Fibroblast of the aortic adventitia (primary cell): ENCODE measurements around the gene RET. TPM values are rescaled to one million over a fixed set of nuclear protein-coding genes. Genes with fewer than 3 reads are reported as not detected.

Experiments
- DNase-seq: peaks from one replicate; pipeline ENCODE4 v3.0.0-alpha.2; 2010; ENCODE audit warnings: low read depth
- H3K4me3 ChIP-seq: 2 replicates; pipeline ENCODE4 v1.5.1; 2011; ENCODE audit warnings: low read depth, mild to moderate bottlenecking, control low read depth, low read length, moderate library complexity
- total RNA-seq: library from RNA; depleted of rRNA; stranded (reverse); fragments of >200 nt; gene quantifications from 2 replicates; pipeline ENCODE4 v1.2.3, GENCODE V29; 2012; ENCODE audit warnings: low replicate concordance
- TF ChIP-seq, protein P1 (sequence below): IDR thresholded peaks from 2 replicates; pipeline ENCODE4 v1.5.1; 2011; ENCODE audit warnings: mild to moderate bottlenecking, low read length, control low read depth, inconsistent platforms; ENCODE audit not compliant: insufficient read depth

Gene RET
- total RNA-seq, 1 donor, result 0.27 TPM

DNA sequence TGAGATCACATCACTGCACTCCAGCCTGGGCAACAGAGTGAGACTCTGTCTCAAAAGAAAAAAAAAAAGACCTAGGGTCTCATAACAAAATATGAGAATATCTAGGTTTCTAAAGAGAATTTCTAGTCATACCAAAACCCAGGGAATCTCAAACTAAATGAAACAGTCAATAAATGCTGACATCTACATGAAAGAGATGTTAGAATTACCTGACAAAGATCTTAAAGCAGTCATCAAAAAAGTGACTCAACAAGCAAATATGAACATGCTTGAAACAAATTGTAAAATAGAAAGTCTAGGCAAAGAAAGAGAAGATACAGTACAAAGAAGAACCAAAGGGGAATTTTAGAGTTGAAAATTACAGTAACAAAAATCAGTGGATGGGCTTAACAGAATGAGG is 26.9 kb upstream of the RET start:
- TF ChIP-seq, protein P1, sequence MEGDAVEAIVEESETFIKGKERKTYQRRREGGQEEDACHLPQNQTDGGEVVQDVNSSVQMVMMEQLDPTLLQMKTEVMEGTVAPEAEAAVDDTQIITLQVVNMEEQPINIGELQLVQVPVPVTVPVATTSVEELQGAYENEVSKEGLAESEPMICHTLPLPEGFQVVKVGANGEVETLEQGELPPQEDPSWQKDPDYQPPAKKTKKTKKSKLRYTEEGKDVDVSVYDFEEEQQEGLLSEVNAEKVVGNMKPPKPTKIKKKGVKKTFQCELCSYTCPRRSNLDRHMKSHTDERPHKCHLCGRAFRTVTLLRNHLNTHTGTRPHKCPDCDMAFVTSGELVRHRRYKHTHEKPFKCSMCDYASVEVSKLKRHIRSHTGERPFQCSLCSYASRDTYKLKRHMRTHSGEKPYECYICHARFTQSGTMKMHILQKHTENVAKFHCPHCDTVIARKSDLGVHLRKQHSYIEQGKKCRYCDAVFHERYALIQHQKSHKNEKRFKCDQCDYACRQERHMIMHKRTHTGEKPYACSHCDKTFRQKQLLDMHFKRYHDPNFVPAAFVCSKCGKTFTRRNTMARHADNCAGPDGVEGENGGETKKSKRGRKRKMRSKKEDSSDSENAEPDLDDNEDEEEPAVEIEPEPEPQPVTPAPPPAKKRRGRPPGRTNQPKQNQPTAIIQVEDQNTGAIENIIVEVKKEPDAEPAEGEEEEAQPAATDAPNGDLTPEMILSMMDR, result no peak
- H3K4me3 ChIP-seq, result no peak overlapping the region
- DNase-seq, result no peak

DNA sequence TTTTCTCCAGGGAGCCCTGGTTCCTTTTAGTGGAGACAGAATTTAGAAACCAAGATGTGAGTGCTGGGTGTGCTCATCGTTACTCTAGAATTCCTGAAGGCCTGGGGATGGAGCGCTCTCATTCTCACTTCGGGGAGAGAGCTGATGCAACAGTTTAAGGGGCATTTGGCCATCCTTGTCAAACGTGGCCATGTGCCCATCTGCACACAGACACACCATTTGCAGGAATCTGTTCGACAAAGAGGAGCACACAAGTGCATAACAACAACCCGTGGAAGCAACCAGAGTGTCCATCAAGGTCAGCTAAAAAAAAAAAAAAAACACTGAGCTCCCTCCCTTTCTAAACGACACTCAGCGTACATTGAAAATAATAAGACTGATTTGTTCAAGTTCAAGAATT is 23.0 kb upstream of the RET start:
- TF ChIP-seq, protein P1, result no peak
- no peak for DNase-seq
- no peak overlapping the region for H3K4me3 ChIP-seq

DNA sequence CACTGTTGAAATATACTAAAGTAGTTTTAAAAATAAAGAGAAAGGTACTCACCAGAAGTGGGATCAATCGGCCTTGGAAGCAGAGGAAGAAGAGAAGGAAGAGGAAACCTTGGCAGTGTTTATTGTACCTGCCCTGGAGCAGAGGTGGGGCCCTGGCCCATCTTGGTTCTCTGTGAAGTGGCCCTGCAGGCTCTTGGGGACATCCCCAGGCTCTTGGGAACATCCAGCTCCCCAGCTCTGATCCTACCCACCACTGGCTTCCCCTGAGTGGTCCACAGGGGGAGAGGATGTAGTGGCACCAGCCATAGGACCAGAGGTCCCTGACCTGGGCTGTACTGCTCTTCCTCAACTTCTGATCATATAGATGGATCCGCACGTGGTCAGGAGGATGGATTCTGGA is 22.3 kb upstream of the RET start:
- TF ChIP-seq, protein P1, result no peak
- no peak for DNase-seq
- no peak overlapping the region for H3K4me3 ChIP-seq

DNA sequence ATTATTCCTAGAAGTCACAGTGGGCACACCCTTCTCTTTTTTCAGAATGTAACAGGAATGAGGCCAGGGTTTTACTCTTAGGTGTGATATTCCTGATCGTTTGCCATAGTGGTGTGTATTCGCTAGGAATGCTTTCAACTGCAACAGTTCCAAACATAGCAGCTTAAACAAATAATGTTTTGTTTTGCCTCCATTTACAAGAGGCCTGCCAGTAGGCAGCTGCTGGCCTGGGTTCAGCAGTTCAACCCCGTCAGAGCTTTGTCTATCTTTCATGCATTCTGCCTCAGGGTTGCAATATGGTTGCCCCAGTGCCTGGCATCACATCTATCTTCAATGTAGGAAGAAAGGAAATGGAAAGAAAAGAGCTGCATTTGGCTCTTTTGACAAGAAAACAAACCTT is 21.7 kb upstream of the RET start:
- no peak for DNase-seq
- TF ChIP-seq, protein P1, result no peak
- H3K4me3 ChIP-seq, result no peak overlapping the region

DNA sequence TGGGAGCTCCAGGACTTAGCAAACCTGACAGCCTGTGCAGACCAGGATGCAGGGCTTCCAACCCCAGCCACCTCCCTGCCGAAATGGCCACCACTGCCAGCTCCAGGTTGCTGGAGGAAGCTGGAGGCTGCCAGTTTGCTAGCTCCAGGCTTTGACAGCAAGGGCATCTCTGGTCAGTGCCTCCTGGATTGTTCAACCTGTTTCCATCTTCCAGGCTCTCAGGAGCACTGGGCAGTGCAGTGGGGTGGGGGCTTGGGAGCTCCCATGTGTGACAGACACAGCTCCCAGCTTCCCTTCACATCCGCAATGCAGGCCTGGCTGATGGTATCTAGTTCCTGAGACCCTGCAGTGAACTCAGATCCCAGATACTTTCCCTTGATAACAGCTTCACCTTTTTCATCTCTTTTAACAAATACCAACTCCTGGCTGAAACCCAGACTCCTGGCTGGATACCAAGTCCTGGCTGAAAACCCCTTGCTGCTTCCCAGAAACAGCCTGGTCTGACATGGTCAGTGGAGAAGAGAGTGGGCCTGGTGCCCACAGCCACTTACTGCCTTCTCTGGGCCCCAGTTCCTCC is 20.8 kb upstream of the RET start:
- no peak for DNase-seq
- H3K4me3 ChIP-seq, result no peak overlapping the region
- TF ChIP-seq, protein P1, result no peak

DNA sequence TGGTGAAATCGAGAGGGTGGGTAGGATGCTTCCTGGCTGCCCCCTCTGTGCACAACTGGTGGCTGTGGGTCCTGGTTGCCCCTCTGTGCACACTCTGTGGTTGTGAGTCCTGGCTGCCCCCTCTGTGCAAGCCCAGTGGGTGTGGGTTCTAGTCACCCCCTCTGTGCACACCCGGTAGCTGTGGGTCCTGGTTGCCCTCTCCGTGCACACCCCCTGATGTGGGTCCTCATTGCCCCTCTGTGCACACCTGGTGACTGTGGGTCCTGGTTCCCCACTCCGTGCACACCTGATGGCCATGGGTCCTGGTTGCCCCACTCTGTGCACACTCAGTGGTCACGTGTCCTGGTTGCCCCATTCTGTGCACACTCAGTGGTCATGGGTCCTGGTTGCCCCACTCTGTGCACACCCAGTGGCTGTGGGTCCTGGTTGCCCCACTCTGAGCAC is 20.3 kb upstream of the RET start:
- TF ChIP-seq, protein P1, result no peak
- no peak for DNase-seq

DNA sequence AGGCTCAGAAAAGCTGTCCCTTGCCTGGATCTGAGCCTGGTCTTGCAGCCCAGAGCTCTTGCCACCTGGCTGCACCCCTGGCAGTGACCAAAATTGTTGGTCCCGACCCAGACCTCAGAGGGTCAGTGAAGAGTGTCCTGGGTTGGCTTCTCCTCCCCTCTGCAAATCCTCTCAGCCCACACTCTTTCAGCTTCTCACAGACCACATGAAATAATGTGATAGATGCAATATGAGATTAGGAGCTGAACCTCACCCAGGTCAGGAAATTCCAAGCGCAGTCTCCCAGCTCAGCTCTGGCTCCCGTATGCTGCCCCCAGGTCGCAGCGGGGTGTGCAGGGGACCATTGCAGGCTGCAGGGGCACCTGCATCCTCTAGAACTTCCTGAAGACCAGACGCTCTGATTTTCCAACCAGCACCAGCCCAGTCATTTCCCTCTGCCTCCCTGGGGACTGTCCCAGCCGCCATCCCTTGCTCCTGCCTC is 19.6 kb upstream of the RET start:
- no peak overlapping the region for H3K4me3 ChIP-seq
- TF ChIP-seq, protein P1, result no peak
- no peak for DNase-seq

More for the DNA sequence above, 20.3 kb upstream of the RET start:
- no peak overlapping the region for H3K4me3 ChIP-seq
